Gastroesophageal sphincter (tissue), 4 donors: Measurements from ENCODE around the gene IL19. TPM values are rescaled to one million over a fixed set of nuclear protein-coding genes. Genes with fewer than 3 reads are reported as not detected.
"Not testable (repeated sequence)": the region's sequence is repeated elsewhere in the genome, so short reads cannot be mapped to it uniquely, and the experiment has no call there.

Experiments used
- ATAC-seq: fragments of 150-250 bp; one replicate; pipeline ENCODE4 v1.9.1; 2016; ENCODE audit warnings: mild to moderate bottlenecking, moderate library complexity
- H3K27ac ChIP-seq, 4 donors: fragments of 200-600 bp; sonication (generic) in 3 of 4; 1 replicate in 3 of 4; 2 replicates in 1 of 4; pipeline ENCODE4 v1.5.1; 2016 to 2019
- H3K27me3 ChIP-seq: fragments of 200-600 bp; sonication (generic); one replicate; pipeline ENCODE4 v1.5.1; 2019
- H3K36me3 ChIP-seq, 2 donors: fragments of 200-600 bp; sonication (generic); one replicate each; pipeline ENCODE4 v1.5.1; 2019; ENCODE audit warnings: control low read depth in 1 of 2
- H3K4me1 ChIP-seq, 3 donors: fragments of 200-600 bp; sonication (generic); 1 replicate in 2 of 3; 2 replicates in 1 of 3; pipeline ENCODE4 v1.5.1; 2016 to 2019; ENCODE audit warnings: control low read depth in 2 of 3
- H3K4me3 ChIP-seq, 2 donors: fragments of 200-600 bp; sonication (generic); one replicate each; pipeline ENCODE4 v1.5.1; 2019; ENCODE audit warnings: mild to moderate bottlenecking in 1 of 2, moderate library complexity in 1 of 2
- H3K9me3 ChIP-seq, 3 donors: fragments of 200-600 bp; sonication (generic); one replicate each; pipeline ENCODE4 v1.5.1; 2017 to 2019; ENCODE audit warnings: control low read depth in 2 of 3
- CTCF ChIP-seq, 4 experiments: fragments of 200-600 bp in 2 of 4; fragments of 450-650 bp in 2 of 4; sonication (generic) in 1 of 4; IDR thresholded peaks; one replicate each; pipeline ENCODE4 v1.5.1; 2017 to 2019; ENCODE audit warnings: antibody characterized with exemption in 4 of 4, mild to moderate bottlenecking in 2 of 4, moderate library complexity in 2 of 4
- EP300 ChIP-seq: sonication (generic); formaldehyde crosslinking; IDR thresholded peaks from one replicate; pipeline ENCODE4 v1.6.1; 2017; ENCODE audit warnings: antibody characterized with exemption, mild to moderate bottlenecking
- POLR2A ChIP-seq, 2 donors: fragments of 450-650 bp; IDR thresholded peaks; one replicate each; pipeline ENCODE4 v1.6.1; 2017; ENCODE audit warnings: antibody characterized with exemption in 2 of 2, mild to moderate bottlenecking in 2 of 2, moderate library complexity in 1 of 2
- POLR2AphosphoS5 ChIP-seq: sonication (generic); formaldehyde crosslinking; IDR thresholded peaks from one replicate; pipeline ENCODE4 v1.6.1; 2017; ENCODE audit warnings: antibody characterized with exemption
- WGBS, 2 donors: methylation state at CpG; one replicate each; pipeline ENCODE4 v1.1.5; 2018; ENCODE audit warnings: low coverage in 1 of 2; 5-methylcytosine and 5-hydroxymethylcytosine counted together
- total RNA-seq, 4 donors: library from RNA; depleted of rRNA; stranded (reverse); fragments of >200 nt; gene quantifications; one replicate each; pipeline ENCODE4 v1.1.0, GENCODE V29; 2016

IL19 gene
- total RNA-seq, 4 donors from 2014 or later, result 0.27 TPM; not detected in 3

GRCh38 chr1:206754011-206754410 lies 16.6 kb upstream of the IL19 start:
- Histone ChIP-seq H3K4me1 (no peaks in the 10 kb centered on the region), H3K4me3 (no peak overlapping the region), H3K27me3 (peaks cover 10% of the 10 kb centered on the region), H3K27ac (no peak overlapping the region), H3K9me3 (no peaks in the 10 kb centered on the region), H3K36me3 (no peaks in the 10 kb centered on the region)
- ATAC-seq, result no peak
- 11 to 36% methylated on average over 1 of the region's 1 CpG for WGBS, 2 donors
- TF ChIP-seq POLR2A (IDR thresholded peaks at IDR 0.05), result no peak
- TF ChIP-seq EP300, result no peak
- no peak for TF ChIP-seq POLR2AphosphoS5
- no peak for TF ChIP-seq CTCF (IDR thresholded peaks at IDR 0.05)

GRCh38 chr1:206757524-206758266 lies 12.9 kb upstream of the IL19 start:
- no peaks in the 10 kb centered on the region for H3K36me3 ChIP-seq
- no peak for ATAC-seq

GRCh38 chr1:206760590-206760989 lies 10.0 kb upstream of the IL19 start:
- H3K27ac ChIP-seq, result no peak overlapping the region
- ATAC-seq, result no peak
- TF ChIP-seq POLR2AphosphoS5, result no peak
- TF ChIP-seq POLR2A (IDR thresholded peaks at IDR 0.05), result no peak
- no peak for TF ChIP-seq CTCF (IDR thresholded peaks at IDR 0.05)
- TF ChIP-seq EP300, result no peak
- H3K9me3 ChIP-seq, result peaks cover 0 to 12% (median 0%) of the 10 kb centered on the region in 3 donors
- no peaks in the 10 kb centered on the region for H3K36me3 ChIP-seq
- H3K4me3 ChIP-seq, result no peak overlapping the region
- peaks cover 4% of the 10 kb centered on the region for H3K27me3 ChIP-seq
- 75 to 82% methylated on average over 1 of the region's 1 CpG for WGBS, 2 donors
- H3K4me1 ChIP-seq, result no peaks in the 10 kb centered on the region

More at GRCh38 chr1:206757524-206758266, 12.9 kb upstream of the IL19 start:
- Histone ChIP-seq H3K27me3 (peaks cover 13% of the 10 kb centered on the region), H3K4me1 (no peaks in the 10 kb centered on the region), H3K4me3 (no peak overlapping the region), H3K9me3 (no peaks in the 10 kb centered on the region), H3K27ac (no peak overlapping the region)
- TF ChIP-seq POLR2AphosphoS5 (no peak), POLR2A (IDR thresholded peaks at IDR 0.05) (no peak), EP300 (no peak), CTCF (IDR thresholded peaks at IDR 0.05) (no peak)
- 72 to 82% methylated on average over 13 of the region's 13 CpGs for WGBS, 2 donors

- ATAC-seq, result no peak
- no peak overlapping the region for H3K27ac ChIP-seq
- H3K9me3 ChIP-seq, result peaks cover 0 to 12% (median 0%) of the 10 kb centered on the region in 3 donors
- H3K4me3 ChIP-seq, result no peak overlapping the region
- 75 to 80% methylated on average over 5 to 6 of the region's 6 CpGs for WGBS, 2 donors
- H3K36me3 ChIP-seq, result no peaks in the 10 kb centered on the region
- no peaks in the 10 kb centered on the region for H3K4me1 ChIP-seq
- peak in 1 of 4 experiments; percentile 8 for TF ChIP-seq CTCF (IDR thresholded peaks at IDR 0.05)
- TF ChIP-seq POLR2AphosphoS5, result no peak
- peaks cover 4% of the 10 kb centered on the region for H3K27me3 ChIP-seq
Observed at GRCh38 chr1:206761159-206761768, 9.3 kb upstream of the IL19 start.

- H3K4me1 ChIP-seq, H3K27ac ChIP-seq, H3K27me3 ChIP-seq, H3K4me3 ChIP-seq, ATAC-seq, H3K36me3 ChIP-seq: not testable (repeated sequence)
- peaks cover 0 to 12% (median 0%) of the 10 kb centered on the region in 3 donors for H3K9me3 ChIP-seq
- 83 to 100% methylated on average over 1 to 9 of the region's 12 CpGs for WGBS, 2 donors
Observed at GRCh38 chr1:206762741-206763364, 7.7 kb upstream of the IL19 start.

GRCh38 chr1:206765771-206766170 lies 4.8 kb upstream of the IL19 start:
- H3K4me3 ChIP-seq, ATAC-seq, H3K36me3 ChIP-seq, H3K4me1 ChIP-seq, H3K27ac ChIP-seq, H3K27me3 ChIP-seq: not testable (repeated sequence)
- H3K9me3 ChIP-seq, result peaks cover 0 to 12% (median 0%) of the 10 kb centered on the region in 3 donors
- WGBS, 2 donors, result 67 to 100% methylated on average over 1 of the region's 1 CpG
